K562 (cell line): Measurements from ENCODE around the gene B3GNT9. TPM values are rescaled to one million over a fixed set of nuclear protein-coding genes. Genes with fewer than 3 reads are reported as not detected.

ENCODE experiments used
- GABPA ChIP-seq: fragments of 200-800 bp; sonication (Bioruptor generic); conservative IDR thresholded peaks from 2 replicates; pipeline ENCODE4 v1.6.1; 2016; ENCODE audit warnings: low read depth, missing genetic modification characterization, missing compliant biosample characterization
- HMG20B ChIP-seq: fragments of 250-450 bp; sonication (Bioruptor Pico); IDR thresholded peaks from 2 replicates; pipeline ENCODE4 v1.5.0; 2021; ENCODE audit warnings: mild to moderate bottlenecking
- HMGN3 ChIP-seq: IDR thresholded peaks from 2 replicates; pipeline ENCODE4 v1.6.1; 2011; ENCODE audit warnings: borderline replicate concordance, low read depth, mild to moderate bottlenecking, mixed read lengths, low read length; ENCODE audit not compliant: insufficient read length; ENCODE audit errors: extremely low read depth
- HNRNPUL1 ChIP-seq: fragments of 200-400 bp; formaldehyde crosslinking; IDR thresholded peaks from 2 replicates; pipeline ENCODE4 v1.6.1; 2017; ENCODE audit warnings: low read length
- JUN ChIP-seq, 2 experiments: sonication (generic) in 1 of 2; formaldehyde crosslinking in 1 of 2; IDR thresholded peaks; 2 replicates each; pipeline versions ENCODE4 v1.6.1 to v1.8.0; 2012 to 2022; ENCODE audit warnings: borderline replicate concordance in 2 of 2, mild to moderate bottlenecking in 2 of 2, improper control_type of control experiment in 1 of 2, low read depth in 1 of 2, low read length in 1 of 2, missing genetic modification reagents in 1 of 2
- KLF1 ChIP-seq: fragments of 450-650 bp; IDR thresholded peaks from 2 replicates; pipeline ENCODE4 v1.6.1; 2016; ENCODE audit warnings: missing genetic modification characterization, missing compliant biosample characterization
- MAX ChIP-seq: sonication (generic); formaldehyde crosslinking; IDR thresholded peaks from 2 replicates; pipeline ENCODE4 v1.9.0; 2022; ENCODE audit warnings: mild to moderate bottlenecking, missing genetic modification reagents
- MCM5 ChIP-seq: fragments of 450-650 bp; IDR thresholded peaks from 2 replicates; pipeline ENCODE4 v1.6.1; 2016; ENCODE audit warnings: low read depth
- MLLT1 ChIP-seq, 2 experiments: fragments of 450-650 bp; IDR thresholded peaks; 2 replicates each; pipeline ENCODE4 v1.6.1; 2016
- NONO ChIP-seq, 2 experiments: fragments of 200-400 bp in 1 of 2; fragments of 450-650 bp in 1 of 2; formaldehyde crosslinking in 1 of 2; IDR thresholded peaks; 2 replicates each; pipeline ENCODE4 v1.6.1; 2017; ENCODE audit warnings: low read depth in 2 of 2, mild to moderate bottlenecking in 2 of 2, moderate library complexity in 2 of 2, low read length in 1 of 2
- NR2C1 ChIP-seq, 2 experiments: fragments of 450-650 bp; IDR thresholded peaks; 2 replicates each; pipeline ENCODE4 v1.6.1; 2017; ENCODE audit warnings: mild to moderate bottlenecking in 2 of 2, antibody characterized with exemption in 1 of 2, inconsistent platforms in 1 of 2, missing compliant biosample characterization in 1 of 2, missing genetic modification characterization in 1 of 2
- RBFOX2 ChIP-seq: fragments of 200-400 bp; formaldehyde crosslinking; IDR thresholded peaks from 2 replicates; pipeline ENCODE4 v1.6.1; 2017; ENCODE audit warnings: low read depth, mild to moderate bottlenecking, low read length, moderate library complexity
- RFX1 ChIP-seq: fragments of 450-650 bp; IDR thresholded peaks from 2 replicates; pipeline ENCODE4 v1.6.1; 2016; ENCODE audit warnings: mild to moderate bottlenecking, moderate library complexity
- SIN3B ChIP-seq: fragments of 450-650 bp; IDR thresholded peaks from 2 replicates; pipeline ENCODE4 v1.6.1; 2017; ENCODE audit warnings: low read depth, mild to moderate bottlenecking, moderate library complexity
- SMAD4 ChIP-seq: fragments of 250-450 bp; sonication (Bioruptor Pico); conservative IDR thresholded peaks from 2 replicates; pipeline ENCODE4 v1.8.0; 2021; ENCODE audit warnings: inconsistent platforms, mild to moderate bottlenecking, moderate library complexity
- SOX6 ChIP-seq: fragments of 450-650 bp; IDR thresholded peaks from 2 replicates; pipeline ENCODE4 v1.6.1; 2014; ENCODE audit warnings: mild to moderate bottlenecking
- SRF ChIP-seq, 2 experiments: fragments of 250-450, 450-650 bp in 1 of 2; sonication (Bioruptor Pico) in 1 of 2; sonication (generic) in 1 of 2; formaldehyde crosslinking; IDR thresholded peaks; 2 replicates each; pipeline versions ENCODE4 v1.5.0 to v1.5.1; 2020 to 2022; ENCODE audit warnings: mild to moderate bottlenecking in 1 of 2, missing genetic modification reagents in 1 of 2
- SRSF9 ChIP-seq: fragments of 200-400 bp; formaldehyde crosslinking; IDR thresholded peaks from 2 replicates; pipeline ENCODE4 v1.6.1; 2017; ENCODE audit warnings: low read depth, low read length, borderline replicate concordance
- TAF7 ChIP-seq: fragments of 450-650 bp; IDR thresholded peaks from 2 replicates; pipeline ENCODE4 v1.6.1; 2016; ENCODE audit warnings: missing genetic modification characterization, missing compliant biosample characterization
- TOE1 ChIP-seq, 2 experiments: fragments of 450-650 bp in 1 of 2; sonication (generic) in 1 of 2; formaldehyde crosslinking in 1 of 2; IDR thresholded peaks; 2 replicates each; pipeline versions ENCODE4 v1.7.1 to v1.8.0; 2016 to 2022; ENCODE audit warnings: borderline replicate concordance in 2 of 2, mild to moderate bottlenecking in 2 of 2, antibody characterized with exemption in 1 of 2, inconsistent platforms in 1 of 2, low read depth in 1 of 2, missing genetic modification reagents in 1 of 2, moderate library complexity in 1 of 2
- XRCC5 ChIP-seq: fragments of 200-400 bp; formaldehyde crosslinking; IDR thresholded peaks from 2 replicates; pipeline ENCODE4 v1.6.1; 2017; ENCODE audit warnings: low read depth, mild to moderate bottlenecking, low read length
- ZFX ChIP-seq: sonication (generic); formaldehyde crosslinking; IDR thresholded peaks from 2 replicates; pipeline ENCODE4 v1.8.0; 2022; ENCODE audit warnings: mild to moderate bottlenecking, missing genetic modification reagents, moderate library complexity
- ZNF212 ChIP-seq: fragments of 450-650 bp; formaldehyde crosslinking; IDR thresholded peaks from 2 replicates; pipeline ENCODE4 v1.4.0; 2020; ENCODE audit warnings: mild to moderate bottlenecking
- ZNF395 ChIP-seq: fragments of 200-800 bp; sonication (Bioruptor generic); IDR thresholded peaks from 2 replicates; pipeline ENCODE4 v1.6.1; 2017; ENCODE audit warnings: missing genetic modification characterization, missing compliant biosample characterization
- polyA plus RNA-seq, 8 experiments: library from polyadenylated mRNA; depleted of rRNA in 4 of 8; stranded (reverse) in 5 of 8; unstranded in 3 of 8; fragments of >200 nt; fragmentation: Nextera tagmentation in 2 of 8; fragmentation: Illumina TruSeq in 1 of 8; extraction: Ambion mirVana in 2 of 8; extraction: Trizol in 1 of 8; gene quantifications; 2 replicates each; pipeline versions ENCODE4 v1.2.1 to v1.2.3, GENCODE V29; 2011 to 2014; ENCODE audit warnings: inconsistent platforms in 1 of 8, missing spikeins in 1 of 8
- total RNA-seq, 7 experiments: library from RNA; depleted of rRNA in 6 of 7; stranded (reverse); fragments of >200 nt in 6 of 7; fragmentation: Illumina TruSeq in 2 of 7; extraction: Trizol in 2 of 7; gene quantifications; 2 replicates each; pipeline versions ENCODE4 v1.2.1 to v1.2.3, GENCODE V29; 2011 to 2021; ENCODE audit warnings: low replicate concordance in 1 of 7

B3GNT9 gene
- total and polyA plus RNA-seq, 9 of the 15 experiments (the other 6 are each of a cell fraction or from before 2014, with no cell fraction given): 0.01 to 1.8 (median 1.1) TPM; not detected in 1

DNA sequence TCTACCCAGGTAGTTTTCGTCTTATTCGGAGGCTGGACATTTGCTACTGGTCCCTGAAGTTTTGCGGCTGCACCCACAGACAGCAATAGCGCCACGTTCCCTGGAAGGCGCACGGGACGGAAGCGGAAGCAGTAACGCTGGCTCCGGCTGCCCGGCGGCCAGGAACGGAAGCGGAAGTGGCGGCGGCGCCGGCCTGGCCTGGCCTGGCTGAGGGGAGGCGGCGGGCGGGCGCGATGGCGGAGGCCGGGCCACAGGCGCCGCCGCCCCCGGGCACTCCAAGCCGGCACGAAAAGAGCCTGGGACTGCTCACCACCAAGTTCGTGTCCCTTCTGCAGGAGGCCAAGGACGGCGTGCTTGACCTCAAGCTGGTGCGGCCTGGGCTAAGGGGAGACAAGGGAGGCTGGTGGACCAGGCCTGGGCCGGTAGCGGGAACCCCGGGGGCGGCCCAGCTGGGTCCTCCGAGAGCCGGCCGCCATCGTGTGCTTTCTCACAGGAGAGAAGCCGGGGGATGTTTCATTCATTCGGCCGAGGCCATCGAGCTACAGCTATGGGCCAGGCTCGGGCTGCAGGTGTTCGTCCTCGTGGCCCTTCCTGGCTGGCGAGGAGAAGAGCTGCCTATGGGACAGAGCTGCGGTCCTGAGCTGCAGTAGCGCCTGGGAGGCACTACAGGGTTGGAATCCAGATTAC, 41.3 kb upstream of the B3GNT9 start, which contains the start of gene E2F4 (continued):
- TF ChIP-seq RFX1: no peak
- TF ChIP-seq KLF1 (tag): peak; percentile 62; the same call in 1 of the 2 replicates
- peak in 1 of 2 experiments; percentile 80; a peak in 1 of 4 replicates for TF ChIP-seq NONO (IDR thresholded peaks at IDR 0.05; ENCODE audit: low read depth in 2 of 2, low read length in 1 of 2)
- no peak for TF ChIP-seq MCM5
- TF ChIP-seq SOX6: peak; percentile 39; the same call in 1 of the 2 replicates
- TF ChIP-seq ZNF395 (CRISPR knock-in tag): peak; percentile 68; the same call in 1 of the 2 replicates
- peak; percentile 74; the same call in 1 of the 2 replicates for TF ChIP-seq TOE1 (IDR thresholded peaks at IDR 0.05; ENCODE audit: borderline replicate concordance)
- TF ChIP-seq TOE1 (CRISPR knock-in tag; IDR thresholded peaks at IDR 0.05; ENCODE audit: borderline replicate concordance, low read depth): no peak
- TF ChIP-seq GABPA (tag): peak; percentile 98
- TF ChIP-seq XRCC5: no peak
- TF ChIP-seq ZFX: peak; percentile 90
- peak in 1 of 2 experiments; percentile 56; a peak in 2 of 4 replicates for TF ChIP-seq MLLT1 (IDR thresholded peaks at IDR 0.05)
- peak; percentile 87 for TF ChIP-seq SIN3B
- no peak for TF ChIP-seq SRSF9
- 0 out of 2 replicates have a peak, but pooled peaks have one; percentile 15 for TF ChIP-seq NR2C1 (IDR thresholded peaks at IDR 0.05)
- TF ChIP-seq NR2C1 (tag; IDR thresholded peaks at IDR 0.05): peak; percentile 62; the same call in 1 of the 2 replicates
- peak; percentile 87 for TF ChIP-seq RBFOX2
- no peak for TF ChIP-seq TAF7 (tag)
- TF ChIP-seq HNRNPUL1: no peak
- no peak for TF ChIP-seq ZNF212 (CRISPR knock-in tag)
- peak; percentile 51 for TF ChIP-seq HMGN3
- no peak for TF ChIP-seq HMG20B (CRISPR knock-in tag)
- TF ChIP-seq MAX: peak; percentile 36; the same call in 1 of the 2 replicates
- TF ChIP-seq SRF (CRISPR knock-in tag; IDR thresholded peaks at IDR 0.05): 0 out of 4 replicates have a peak, but pooled peaks of 1 of the 2 experiments have one; percentile 9
- TF ChIP-seq SMAD4 (CRISPR knock-in tag): peak; percentile 74
- TF ChIP-seq JUN (IDR thresholded peaks at IDR 0.05; ENCODE audit: borderline replicate concordance, low read depth, low read length): 0 out of 2 replicates have a peak, but pooled peaks have one; percentile 36
- TF ChIP-seq JUN (CRISPR knock-in tag; IDR thresholded peaks at IDR 0.05; ENCODE audit: borderline replicate concordance): 0 out of 2 replicates have a peak, but pooled peaks have one; percentile 57
